Measurements from ENCODE around the gene ELP5.

DNA sequence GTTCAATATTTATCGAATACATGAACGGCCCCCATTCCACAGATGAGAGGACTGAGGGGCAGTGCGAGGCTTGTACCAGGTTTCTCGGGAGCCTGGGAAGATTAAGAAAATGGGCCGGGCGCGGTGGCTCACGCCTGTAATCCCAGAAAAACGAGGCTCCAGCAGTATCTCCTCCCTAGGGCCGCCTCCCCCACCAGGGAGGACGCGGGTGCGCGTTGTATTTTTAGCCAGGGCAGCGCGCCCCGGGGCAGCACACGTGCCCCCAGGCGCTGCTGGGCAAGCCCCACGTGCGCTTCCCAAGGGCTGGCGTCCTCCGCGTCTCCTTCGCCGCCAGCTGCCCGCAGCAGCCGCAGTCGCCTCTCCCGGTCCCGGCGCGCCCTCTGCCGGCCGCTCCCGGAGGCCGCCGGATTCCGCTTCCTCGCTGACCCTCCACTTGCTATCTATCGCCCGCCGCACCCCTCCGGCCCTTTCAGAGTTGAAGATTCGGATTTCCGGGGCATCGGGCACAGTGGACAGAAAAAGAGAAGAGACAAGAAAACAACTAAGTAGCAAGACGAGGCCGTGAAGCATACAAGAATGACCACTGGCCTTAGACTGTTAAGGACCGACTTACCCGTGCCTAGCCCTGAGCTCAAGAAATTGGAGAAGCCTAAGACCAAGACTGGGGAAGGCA is 44.3 kb downstream of the ELP5 start:
- TF ChIP-seq, protein P1, sequence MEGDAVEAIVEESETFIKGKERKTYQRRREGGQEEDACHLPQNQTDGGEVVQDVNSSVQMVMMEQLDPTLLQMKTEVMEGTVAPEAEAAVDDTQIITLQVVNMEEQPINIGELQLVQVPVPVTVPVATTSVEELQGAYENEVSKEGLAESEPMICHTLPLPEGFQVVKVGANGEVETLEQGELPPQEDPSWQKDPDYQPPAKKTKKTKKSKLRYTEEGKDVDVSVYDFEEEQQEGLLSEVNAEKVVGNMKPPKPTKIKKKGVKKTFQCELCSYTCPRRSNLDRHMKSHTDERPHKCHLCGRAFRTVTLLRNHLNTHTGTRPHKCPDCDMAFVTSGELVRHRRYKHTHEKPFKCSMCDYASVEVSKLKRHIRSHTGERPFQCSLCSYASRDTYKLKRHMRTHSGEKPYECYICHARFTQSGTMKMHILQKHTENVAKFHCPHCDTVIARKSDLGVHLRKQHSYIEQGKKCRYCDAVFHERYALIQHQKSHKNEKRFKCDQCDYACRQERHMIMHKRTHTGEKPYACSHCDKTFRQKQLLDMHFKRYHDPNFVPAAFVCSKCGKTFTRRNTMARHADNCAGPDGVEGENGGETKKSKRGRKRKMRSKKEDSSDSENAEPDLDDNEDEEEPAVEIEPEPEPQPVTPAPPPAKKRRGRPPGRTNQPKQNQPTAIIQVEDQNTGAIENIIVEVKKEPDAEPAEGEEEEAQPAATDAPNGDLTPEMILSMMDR (IDR thresholded peaks at IDR 0.05; ENCODE audit: borderline replicate concordance, extremely low read depth, low read length, poor library complexity, severe bottlenecking): peak; percentile 94
- TF ChIP-seq EZH2 (IDR thresholded peaks at IDR 0.05; ENCODE audit: borderline replicate concordance, low read depth, low read length, severe bottlenecking): no peak

Measured in DND-41 (cell line).